H1 (cell line): ENCODE results near the gene TRAF6.

Experiments used
- CTCF ChIP-seq, 3 experiments: IDR thresholded peaks; 1 replicate in 2 of 3; 2 replicates in 1 of 3; pipeline versions ENCODE4 v1.5.1 to v1.6.1; 2011; ENCODE audit warnings: low read length in 3 of 3, mild to moderate bottlenecking in 3 of 3, inconsistent platforms in 2 of 3, low read depth in 1 of 3, moderate library complexity in 1 of 3; ENCODE audit not compliant: insufficient read depth in 1 of 3; ENCODE audit errors: control extremely low read depth in 1 of 3
- EGR1 ChIP-seq: IDR thresholded peaks from 2 replicates; pipeline ENCODE4 v1.6.1; 2011; ENCODE audit warnings: low read depth, low read length, borderline replicate concordance
- EZH2 ChIP-seq: fragments of 200-600 bp; sonication (generic); IDR thresholded peaks from 2 replicates; pipeline ENCODE4 v1.7.1; 2012; ENCODE audit warnings: low read depth, mild to moderate bottlenecking, moderate library complexity, low read length, inconsistent platforms; ENCODE audit not compliant: severe bottlenecking
- HDAC6 ChIP-seq: IDR thresholded peaks from one replicate; pipeline ENCODE4 v1.7.1; 2012; ENCODE audit warnings: low read depth, mild to moderate bottlenecking, inconsistent platforms, low read length, moderate library complexity
- KDM1A ChIP-seq: fragments of 200-600, 300-600 bp; sonication (generic); IDR thresholded peaks from 2 replicates; pipeline ENCODE4 v1.7.1; 2016; ENCODE audit warnings: mild to moderate bottlenecking, low read length, borderline replicate concordance
- POLR2A ChIP-seq, 2 experiments: IDR thresholded peaks; 1 replicate in 1 of 2; 2 replicates in 1 of 2; pipeline ENCODE4 v1.6.1; 2011; ENCODE audit warnings: low read depth in 2 of 2, low read length in 2 of 2, mild to moderate bottlenecking in 2 of 2; ENCODE audit errors: control extremely low read depth in 1 of 2
- USF2 ChIP-seq: IDR thresholded peaks from 2 replicates; pipeline ENCODE4 v1.6.1; 2011; ENCODE audit warnings: low read length, improper control_type of control experiment

- no peak for TF ChIP-seq EZH2
- TF ChIP-seq USF2 = no peak
- no peak for TF ChIP-seq CTCF (IDR thresholded peaks at IDR 0.05; ENCODE audit: control extremely low read depth in 1 of 3, insufficient read depth in 1 of 3, low read depth in 1 of 3, low read length in 3 of 3)
- no peak for TF ChIP-seq KDM1A
- TF ChIP-seq HDAC6 = no peak
- no peak for TF ChIP-seq EGR1
- TF ChIP-seq POLR2A (IDR thresholded peaks at IDR 0.05; ENCODE audit: control extremely low read depth in 1 of 2, low read depth in 2 of 2, low read length in 2 of 2) = no peak
These were observed 45.4 kb downstream of the TRAF6 start for GRCh38 chr11:36464720-36465119.
